HG02678 (cell line): ENCODE measurements around the gene RPH3AL.

Source experiments
- ATAC-seq: cut with Tn5 transposase; IDR thresholded peaks from one replicate; pipeline ENCODE4 v1.9.1; 2021; ENCODE audit warnings: mild to moderate bottlenecking, moderate library complexity; ENCODE audit not compliant: unreplicated experiment

Gene RPH3AL

DNA sequence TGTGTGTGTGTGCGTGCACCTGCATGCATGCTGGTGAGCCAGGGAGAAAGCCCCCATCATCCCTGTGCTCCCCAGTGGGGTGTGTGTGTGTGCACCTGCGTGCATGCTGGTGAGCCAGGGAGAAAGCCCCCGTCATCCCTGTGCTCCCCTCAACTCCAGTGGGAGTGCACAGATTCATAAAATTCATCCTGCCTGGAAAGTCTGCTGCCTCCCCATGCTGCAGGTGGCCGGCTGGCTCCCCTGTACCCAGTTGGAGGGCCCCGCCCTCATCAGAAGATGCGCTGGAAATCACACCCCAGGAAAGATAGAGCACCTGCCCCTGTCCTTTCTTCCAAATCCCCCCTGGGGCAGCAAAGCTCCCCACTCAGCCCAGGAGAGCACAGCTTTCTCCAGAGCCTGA lies 86.4 kb downstream of the RPH3AL start:
- ATAC-seq = no peak

DNA sequence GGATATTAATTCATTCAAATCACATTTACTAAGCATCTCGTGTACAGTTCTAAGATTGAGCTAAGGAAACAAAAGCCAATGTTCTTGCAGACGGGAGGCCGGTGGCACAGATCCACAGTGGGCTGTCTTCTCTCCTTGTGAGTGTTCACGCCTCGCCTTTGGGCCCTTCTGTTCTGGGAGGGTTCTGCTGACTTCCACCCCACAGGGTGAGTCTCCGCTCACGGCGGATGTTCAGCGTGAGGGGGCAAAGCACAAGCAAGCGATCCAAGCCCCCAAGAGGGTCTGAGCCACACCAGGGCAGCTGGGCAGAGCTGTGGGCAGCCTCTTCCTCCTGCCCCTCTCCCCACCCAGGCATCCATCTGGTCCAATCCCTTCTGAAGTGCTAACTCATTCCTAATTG lies 86.9 kb downstream of the RPH3AL start:
- ATAC-seq = no peak

DNA sequence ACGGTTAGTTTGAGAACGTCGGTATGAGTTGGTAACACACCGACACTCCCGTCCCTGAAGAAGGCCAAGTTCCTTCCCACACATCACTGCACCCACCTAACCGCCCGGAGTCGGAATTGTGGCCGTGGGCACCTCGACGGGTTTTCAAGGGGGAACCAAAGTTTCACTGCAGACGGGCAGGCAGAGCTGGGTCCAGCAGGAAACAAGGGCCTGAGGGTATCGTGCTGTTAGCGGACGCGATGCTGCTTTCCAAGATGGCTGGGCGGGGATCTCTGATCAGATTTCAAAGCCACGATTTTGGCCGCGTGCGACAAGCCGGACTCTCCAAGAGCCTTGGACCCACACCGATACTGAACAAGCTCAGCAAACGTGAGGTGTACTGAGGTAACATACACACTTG lies 88.8 kb downstream of the RPH3AL start:
- no peak for ATAC-seq

DNA sequence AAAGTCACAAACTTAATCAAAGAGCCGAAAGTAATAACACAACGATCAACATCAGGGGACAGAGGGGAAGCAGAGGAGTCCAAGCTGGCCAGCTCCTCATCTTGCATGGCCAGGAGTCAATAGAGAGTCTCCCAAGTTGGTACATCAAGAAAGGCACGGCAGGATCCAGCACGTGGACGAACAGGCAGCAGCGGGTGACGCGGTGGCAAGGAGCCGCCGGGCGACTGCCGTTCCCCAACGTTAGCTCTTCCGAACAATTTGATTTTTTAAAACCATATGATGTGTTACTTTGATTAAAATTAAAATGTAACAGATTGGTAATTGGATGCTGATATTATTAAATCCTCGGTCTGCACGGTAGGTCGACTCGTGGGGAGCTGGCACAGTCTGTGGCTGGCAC lies 89.3 kb downstream of the RPH3AL start:
- ATAC-seq = no peak

DNA sequence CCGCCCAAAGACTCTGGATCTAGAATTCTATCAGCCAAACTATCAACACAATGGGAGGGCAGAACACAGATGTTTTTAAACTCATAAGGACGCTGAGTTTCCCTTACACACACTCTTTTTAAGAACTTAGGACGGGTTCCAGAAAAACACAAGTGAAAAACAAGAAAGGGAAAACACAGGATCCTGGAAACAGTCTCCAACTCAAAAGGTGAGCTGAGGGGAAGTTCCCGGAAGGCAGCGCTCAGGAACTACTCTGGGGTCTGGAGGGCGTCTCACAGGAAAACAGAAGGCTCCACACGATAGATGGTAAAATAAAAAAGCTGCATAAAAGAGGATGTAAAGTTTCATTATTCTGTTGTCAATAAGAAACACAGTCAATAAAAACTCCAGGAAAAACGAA lies 91.0 kb downstream of the RPH3AL start:
- no peak for ATAC-seq

DNA sequence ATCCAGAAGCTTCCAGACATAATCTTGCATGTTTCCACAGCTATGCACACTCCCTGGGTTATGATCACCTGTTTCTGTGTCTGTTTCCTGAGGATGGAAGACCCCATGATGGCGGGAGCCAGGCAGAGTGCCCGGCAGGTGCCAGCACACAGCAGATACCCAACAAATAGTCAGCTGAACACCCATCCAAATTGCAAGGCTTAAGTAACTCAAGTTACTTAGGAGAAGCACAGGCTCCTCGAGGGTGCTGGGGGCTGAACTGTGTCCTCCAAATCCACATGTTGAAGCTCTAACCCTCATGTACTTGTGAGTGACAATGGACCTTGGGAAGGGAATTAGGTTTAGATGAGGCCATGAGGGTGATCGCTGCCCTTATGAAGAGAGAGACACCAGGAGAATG lies 91.7 kb downstream of the RPH3AL start:
- no peak for ATAC-seq

DNA sequence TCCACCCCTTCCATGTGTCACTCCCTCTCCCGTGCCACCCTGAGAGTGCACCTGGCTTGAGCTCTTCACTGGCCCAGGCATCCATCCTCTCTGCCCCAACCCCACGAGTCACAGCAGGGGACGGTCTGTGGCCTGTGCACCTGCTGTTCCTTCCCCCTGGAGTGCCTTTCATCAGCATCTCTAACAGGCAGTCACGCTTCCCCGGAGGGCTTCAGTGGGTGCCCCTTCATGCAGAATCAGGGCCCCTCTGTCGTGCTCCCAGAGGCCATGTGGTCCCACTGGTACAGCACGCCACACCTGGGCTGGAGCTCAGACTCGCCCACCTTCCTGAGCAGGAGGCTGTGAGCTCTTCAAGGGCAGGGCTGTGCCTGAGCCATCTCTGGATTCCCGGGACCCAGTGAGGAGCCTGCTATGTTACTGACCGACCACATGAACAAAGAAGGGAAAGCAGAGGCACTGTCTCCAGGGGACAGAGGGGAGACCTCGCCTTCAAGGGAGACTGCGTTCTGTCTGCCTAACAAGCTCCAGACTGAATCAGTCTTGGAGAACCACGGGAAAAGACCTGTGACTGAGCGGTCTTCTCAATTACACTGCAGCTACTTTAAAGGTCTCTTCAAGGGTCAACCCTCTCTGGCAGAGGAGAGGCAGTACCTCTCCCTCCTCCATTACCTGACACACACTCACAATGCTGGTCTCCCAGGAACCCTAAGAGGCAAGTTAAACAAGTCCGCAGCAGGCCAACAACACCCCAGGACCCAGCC lies 92.4 kb downstream of the RPH3AL start:
- no peak for ATAC-seq

DNA sequence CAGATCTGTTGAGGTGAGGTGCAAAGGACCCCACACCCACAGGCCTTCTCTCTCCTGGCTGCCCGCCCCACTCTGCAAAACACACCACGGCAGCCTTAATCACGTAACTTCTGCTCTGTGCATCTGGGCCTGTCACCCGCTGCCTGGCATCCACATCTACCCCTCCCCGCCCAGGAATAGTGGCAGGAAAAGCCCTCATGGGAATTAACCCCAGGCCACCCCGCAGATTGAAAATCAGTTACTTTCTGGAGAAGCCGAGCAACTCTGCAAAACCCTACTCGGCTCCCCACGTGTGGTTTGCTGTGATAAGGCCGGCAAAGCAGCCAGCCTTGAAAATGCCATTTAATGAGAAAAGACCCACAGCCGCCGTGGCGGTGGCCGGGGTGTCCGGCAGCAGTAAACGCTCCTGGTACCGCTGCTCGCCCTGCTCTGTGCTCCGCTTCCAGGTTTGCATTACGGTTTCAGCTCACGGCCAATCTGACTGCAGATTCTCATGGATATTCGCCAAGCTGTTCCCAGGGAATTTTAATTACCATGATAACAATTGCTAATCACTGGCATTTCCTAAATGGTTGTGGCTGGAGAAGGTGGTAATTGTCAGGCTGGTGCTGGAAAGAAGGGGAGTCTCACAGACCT lies 93.1 kb downstream of the RPH3AL start:
- no peak for ATAC-seq

DNA sequence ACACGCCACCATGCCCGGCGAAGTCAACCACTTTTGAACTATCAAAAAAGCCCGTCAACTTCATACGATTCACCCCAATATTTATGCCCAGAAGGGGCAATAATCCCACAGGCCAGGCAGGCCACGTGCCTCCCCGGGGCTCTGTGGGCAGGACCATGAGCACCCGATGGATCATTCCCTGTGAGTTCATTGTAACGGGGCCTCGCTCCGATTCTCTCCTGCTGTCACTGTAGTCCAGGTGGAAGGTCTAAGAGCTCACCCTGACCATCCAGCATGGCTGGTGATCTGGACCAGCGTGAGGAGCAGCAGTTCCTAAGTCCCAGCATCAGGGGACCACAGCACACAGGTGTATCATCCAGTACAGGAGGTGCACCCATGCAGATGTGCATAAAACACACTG lies 93.7 kb downstream of the RPH3AL start:
- no peak for ATAC-seq

DNA sequence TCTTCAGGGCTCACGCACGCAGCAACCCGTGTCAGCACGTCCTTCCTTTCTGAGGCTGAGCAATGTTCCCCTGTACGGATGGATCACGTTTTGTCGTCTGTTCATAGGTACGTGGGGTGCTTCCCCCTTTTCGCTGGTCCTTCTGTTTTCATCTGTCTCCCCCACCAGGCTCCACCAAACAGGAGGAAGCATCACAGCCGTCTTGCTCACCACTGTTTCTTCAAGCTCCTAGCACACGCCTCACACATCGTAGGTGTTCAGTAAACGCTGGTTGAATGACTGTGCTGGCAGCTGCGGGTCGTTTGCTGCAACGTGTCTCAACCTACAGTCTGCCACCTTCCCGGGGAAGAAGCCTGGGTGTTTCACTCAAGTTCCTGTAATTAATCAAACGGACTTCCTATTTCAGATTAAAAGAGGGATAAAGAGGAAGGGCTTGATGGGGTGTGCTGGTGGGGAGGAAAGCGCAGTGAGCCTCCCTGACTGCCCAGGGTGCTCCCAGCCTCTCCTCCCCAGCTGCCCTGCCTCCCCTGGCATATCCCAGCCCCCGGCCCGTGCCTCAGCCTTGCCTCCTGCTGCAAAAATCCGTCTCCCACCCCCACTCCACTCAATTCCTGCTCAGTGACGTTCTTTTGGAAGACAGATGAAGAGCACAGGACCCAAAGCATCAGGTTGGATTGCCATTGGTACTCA lies 94.4 kb downstream of the RPH3AL start:
- ATAC-seq = no peak

DNA sequence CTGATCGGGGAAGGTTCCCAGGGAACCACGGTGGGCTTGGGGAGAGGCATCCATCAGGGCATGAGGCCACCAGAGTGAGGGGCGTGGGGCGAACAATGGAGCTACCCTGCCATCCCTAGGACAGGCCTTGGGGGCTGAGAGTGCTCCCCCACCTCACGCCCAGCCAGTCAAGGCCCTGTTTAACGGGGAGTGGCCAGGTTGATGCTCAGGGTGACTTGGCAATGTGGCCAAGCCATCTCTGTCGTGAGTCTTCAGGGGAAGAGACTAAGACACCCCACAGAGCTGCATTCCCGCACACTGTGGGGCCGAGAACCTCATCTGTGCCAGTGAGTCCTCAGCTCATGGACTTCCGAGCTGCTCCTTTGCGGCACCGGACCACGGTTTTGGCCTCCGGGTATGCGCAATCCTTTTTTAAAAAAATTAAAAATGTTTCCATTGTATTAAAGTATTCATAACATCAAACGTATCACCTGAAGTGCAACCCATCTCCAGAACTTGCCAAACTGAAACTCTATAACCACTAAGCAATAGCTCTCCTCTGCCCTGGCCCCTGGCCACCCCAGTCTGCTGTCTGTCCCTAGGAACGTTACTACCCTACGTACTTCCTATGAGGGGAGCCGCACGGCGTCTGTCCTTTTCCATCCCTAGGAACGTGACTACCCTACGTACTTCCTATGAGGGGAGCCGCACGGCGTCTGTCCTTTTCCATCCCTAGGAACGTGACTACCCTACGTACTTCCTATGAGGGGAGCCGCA lies 99.3 kb downstream of the RPH3AL start:
- no peak for ATAC-seq

DNA sequence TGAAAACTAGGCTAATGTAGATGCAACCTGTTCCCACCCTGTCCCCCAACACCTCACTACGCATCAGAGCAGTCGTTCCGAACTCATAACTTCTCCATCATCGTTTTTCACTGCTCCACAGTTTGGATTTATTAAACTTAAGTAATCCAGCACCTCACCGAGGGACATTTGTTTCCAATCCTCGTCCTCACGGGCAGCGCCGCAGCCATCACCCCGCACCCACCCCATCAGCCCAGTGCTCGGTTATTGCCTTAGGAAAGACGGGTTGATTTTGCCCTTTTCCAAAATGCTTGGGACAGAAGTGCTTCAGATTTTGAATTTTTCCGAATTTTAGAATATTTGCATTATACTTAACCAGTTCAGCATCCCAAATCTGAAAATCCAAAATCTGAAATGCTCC lies 100.2 kb downstream of the RPH3AL start:
- ATAC-seq = no peak

DNA sequence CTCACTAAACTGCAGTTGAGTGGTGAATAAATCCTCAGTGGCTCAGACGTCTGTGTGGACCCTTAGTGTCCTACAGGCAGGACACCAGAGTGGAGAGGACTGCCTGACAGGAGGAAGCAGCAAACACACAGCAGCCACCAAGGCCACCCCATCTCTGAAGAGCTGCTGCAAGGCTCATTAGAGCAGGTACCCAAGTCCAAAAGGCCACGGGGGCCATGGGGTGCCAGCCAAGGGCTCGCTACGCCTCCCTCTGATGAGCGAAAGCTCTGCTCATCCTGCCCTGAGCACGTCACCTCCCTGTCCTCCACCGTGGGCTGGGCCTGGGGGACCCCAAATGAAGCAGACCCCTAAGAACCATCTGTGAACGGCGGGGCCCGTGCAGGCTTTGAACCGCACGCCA lies 101.1 kb downstream of the RPH3AL start:
- no peak for ATAC-seq

DNA sequence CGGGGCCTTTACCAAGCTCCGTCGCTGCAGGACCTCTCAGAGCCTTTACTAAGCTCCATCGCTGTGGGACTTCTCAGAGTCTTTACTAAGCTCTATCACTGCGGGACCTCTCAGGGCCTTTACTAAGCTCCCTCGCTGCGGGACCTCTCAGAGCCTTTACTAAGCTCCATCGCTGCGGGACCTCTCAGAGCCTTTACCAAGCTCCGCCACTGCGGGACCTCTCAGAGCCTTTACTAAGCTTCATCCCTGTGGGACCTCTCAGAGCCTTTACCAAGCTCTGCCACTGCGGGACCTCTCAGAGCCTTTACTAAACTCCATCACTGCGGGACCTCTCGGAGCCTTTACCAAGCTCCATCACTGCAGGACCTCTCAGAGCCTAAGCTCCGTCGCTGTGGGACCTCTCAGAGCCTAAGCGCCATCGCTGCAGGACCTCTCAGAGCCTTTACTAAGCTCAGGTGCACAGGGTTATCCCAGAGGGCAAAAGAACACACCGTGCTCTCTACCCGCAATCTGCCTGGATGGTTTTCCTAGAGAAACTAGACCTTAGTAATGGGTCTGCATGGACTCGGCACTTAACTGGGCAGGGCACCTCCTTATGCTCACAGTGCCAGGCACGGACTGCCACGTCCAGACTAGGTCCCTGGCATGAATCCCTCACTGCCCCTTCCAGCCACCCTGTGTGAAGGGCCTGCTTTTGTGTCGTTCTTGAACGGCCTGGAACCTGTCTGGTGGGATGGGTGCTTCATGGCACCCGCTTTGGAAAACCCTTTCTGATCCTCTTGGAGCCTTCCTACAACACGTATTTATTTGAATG lies 101.9 kb downstream of the RPH3AL start:
- no peak for ATAC-seq

DNA sequence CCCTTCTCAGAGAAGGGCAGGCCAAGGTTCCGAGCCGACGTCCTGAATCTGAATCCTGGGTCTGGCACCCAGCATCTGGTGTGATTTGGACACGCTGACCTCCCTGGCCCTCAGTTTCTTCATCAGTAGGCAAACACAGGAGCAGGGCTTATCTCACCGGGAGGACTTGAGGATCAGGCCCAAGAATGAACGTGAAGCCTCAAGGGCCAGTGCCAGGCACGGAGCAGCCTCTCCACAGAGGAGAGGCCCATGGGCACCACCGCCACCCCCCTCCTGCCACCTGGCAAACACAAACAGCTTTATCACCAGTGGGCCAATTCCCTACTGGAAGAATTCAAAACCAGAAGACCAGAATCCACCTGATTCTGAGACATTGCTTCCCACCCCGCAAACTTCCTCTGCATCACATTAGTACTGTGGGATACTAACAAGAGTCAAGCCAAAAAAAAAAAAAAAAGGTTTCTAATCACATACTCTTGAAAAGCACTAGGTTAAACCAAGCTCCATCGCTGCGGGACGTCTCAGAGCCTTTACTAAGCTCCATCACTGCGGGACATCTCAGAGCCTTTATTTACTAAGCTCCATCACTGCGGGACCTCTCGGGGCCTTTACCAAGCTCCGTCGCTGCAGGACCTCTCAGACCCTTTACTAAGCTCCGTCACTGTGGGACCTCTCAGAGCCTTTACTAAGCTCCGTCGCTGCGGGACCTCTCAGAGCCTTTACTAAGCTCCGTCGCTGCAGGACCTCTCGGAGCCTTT lies 103.2 kb downstream of the RPH3AL start:
- no peak for ATAC-seq

DNA sequence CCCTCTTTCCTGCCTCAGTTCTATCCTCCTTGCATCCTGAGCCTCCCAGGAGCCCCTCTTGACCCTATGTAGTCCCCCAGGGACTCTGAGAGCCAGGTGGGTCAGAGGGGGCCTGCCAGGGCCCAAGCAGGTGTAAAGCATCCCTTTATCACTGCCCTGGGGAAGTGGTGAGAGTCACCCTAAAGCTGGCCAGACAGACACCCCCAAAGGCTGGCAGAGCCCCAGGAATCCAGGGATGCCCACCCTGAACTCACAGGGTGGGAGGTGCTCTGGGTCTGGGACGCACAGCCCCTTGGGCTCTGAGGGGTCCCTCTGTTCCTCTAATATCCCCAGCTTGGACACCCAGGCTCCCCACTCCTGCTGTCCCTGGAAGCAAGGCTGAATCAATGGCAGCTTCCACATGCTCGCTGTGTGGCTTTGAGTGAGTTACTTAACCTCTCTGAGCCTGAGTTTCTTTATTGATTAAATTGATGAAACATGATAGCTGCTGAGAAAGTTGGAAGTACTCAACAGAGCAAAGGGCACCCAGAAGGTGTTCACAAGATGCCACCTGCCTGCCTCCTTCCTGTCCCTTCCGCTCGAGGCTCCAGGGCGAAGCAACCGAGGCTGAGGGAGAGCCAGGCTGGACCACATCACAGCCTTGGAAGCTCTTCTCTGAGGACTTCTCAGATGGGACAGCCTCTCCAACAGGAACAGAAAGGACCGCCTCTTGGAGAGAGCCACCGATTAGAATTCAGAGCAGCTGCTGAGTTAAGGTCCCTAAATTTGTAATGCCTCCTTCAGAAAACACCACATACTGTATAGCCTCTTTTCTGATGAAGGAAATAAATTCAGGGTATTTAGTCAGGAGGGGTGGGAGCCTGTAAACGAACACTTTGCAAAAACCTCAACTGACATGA lies 104.0 kb downstream of the RPH3AL start:
- no peak for ATAC-seq

DNA sequence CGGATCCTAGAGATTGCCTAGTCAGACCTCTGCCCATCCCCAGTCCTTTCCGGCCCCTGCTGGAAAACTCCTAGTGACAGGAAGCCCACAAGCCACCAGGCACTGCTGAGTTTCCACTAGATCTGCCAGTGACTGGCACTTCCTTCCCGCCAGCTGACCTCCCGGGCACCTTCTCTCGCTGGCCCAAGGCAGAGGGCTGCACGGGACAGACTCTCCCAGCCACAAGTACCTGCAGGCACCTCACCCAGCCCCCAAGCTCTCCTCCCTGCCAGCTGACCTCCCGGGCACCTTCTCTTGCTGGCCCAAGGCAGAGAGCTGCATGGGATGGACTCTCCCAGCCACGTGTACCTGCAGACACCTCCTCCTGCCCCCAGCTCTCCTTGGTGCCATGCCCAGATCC lies 104.8 kb downstream of the RPH3AL start:
- no peak for ATAC-seq

DNA sequence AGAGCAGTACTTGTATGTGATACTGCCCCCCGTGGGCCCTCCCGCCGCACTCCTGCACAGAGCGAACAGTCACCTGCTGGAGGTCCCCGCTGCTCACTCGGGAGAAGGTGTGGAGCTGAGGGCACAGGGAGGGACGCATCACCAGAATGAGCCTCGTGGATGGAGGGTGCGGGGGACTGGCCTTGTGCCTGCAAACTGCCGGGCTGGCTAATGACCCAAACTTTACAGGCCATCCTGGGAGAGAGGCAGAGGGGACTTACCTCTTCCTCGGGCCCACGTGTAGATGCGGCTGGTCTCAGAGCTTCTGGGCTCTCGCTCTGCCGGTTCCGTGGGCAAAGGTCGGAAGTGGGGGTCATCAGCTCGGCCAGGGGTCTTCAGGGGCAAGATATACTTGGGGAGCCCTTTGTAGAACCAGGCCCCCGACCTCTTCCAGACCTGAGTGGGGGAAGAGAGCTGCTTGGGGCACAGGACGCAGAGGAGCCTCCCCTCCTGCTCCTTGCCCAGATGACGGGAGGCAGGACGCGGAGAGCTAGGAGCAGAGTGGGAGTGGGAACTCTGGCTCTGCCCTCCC lies 105.7 kb downstream of the RPH3AL start:
- ATAC-seq = no peak

DNA sequence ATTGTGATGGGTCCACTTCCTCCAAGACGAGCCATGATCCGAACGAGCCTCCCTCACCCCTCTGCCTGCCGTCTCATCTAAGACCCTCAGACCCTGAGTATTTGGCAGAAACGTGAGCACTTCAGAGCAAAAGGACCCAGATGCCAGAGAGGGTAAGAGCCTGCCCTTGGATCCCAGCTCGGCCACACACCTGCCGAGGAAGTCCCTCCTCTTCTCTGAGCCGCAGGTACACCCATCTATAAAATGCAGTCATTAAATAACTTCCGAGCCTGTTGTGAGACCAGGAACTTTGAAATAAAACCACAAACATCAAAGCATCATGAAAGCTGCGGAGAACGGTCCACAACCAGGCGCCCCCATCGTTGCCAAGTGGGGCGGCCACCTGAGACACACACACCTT lies 106.4 kb downstream of the RPH3AL start:
- no peak for ATAC-seq
